Tibial nerve (tissue), 3 donors: ENCODE measurements around the gene DMWD.

ENCODE experiments used
- POLR2A ChIP-seq, 2 donors: fragments of 450-650 bp; IDR thresholded peaks; one replicate each; pipeline ENCODE4 v1.6.1; 2017; ENCODE audit warnings: antibody characterized with exemption in 2 of 2, mild to moderate bottlenecking in 2 of 2, moderate library complexity in 2 of 2
- TF ChIP-seq, protein P1 (sequence below), 5 experiments: fragments of 200-600 bp in 3 of 5; fragments of 450-650 bp in 2 of 5; sonication (generic) in 3 of 5; IDR thresholded peaks; one replicate each; pipeline ENCODE4 v1.5.1; 2016 to 2019; ENCODE audit warnings: antibody characterized with exemption in 5 of 5, mild to moderate bottlenecking in 3 of 5, moderate library complexity in 2 of 5

DNA sequence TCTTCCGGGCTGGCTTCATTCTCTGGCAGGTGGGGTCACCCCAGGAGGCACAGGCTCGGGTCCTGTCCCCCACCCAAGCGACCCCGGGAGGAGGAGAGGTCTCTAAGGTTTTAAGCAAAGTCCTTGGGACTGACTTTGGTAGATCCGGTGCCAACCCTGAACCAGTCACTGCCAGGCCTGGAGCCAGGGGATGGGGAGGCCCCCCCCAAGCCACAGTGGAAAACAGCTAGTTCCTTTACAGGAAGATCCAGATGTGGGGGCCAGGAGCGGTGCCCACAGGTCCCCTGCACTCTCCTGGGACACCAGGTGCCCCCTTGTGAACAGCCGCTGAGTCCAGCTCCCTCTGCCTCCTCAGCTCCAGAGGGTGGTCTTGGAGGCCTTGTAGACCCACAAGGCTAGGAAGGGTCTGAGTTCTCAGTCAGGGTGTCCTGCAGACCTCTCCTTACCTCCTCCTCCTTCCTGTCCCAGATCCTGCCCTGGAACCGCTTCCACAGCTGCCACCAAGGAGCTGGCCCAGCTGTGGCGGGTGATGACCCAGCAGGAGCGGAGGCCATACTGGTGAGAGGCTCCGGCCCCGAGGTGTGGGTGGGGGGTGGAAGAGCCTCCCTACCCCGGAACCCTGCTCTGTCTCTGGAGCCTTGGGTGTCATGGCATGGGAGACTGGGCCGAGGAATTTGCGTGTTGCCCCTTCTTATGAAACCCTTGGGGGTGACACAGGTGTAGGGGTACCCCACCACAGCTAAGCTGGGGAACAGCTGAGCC is 29.6 kb downstream of the DMWD start:
- TF ChIP-seq, protein P1, sequence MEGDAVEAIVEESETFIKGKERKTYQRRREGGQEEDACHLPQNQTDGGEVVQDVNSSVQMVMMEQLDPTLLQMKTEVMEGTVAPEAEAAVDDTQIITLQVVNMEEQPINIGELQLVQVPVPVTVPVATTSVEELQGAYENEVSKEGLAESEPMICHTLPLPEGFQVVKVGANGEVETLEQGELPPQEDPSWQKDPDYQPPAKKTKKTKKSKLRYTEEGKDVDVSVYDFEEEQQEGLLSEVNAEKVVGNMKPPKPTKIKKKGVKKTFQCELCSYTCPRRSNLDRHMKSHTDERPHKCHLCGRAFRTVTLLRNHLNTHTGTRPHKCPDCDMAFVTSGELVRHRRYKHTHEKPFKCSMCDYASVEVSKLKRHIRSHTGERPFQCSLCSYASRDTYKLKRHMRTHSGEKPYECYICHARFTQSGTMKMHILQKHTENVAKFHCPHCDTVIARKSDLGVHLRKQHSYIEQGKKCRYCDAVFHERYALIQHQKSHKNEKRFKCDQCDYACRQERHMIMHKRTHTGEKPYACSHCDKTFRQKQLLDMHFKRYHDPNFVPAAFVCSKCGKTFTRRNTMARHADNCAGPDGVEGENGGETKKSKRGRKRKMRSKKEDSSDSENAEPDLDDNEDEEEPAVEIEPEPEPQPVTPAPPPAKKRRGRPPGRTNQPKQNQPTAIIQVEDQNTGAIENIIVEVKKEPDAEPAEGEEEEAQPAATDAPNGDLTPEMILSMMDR (IDR thresholded peaks at IDR 0.05): no peak
- TF ChIP-seq POLR2A (IDR thresholded peaks at IDR 0.05): no peak
